ENCODE measurements around the gene VPS39. TPM values are rescaled to one million over a fixed set of nuclear protein-coding genes. Genes with fewer than 3 reads are reported as not detected.

The VPS39 gene
- total and polyA plus RNA-seq, 2 of the 8 experiments (the other 6 are each of a cell fraction or from before 2014, with no cell fraction given) = 34.4 to 36.6 TPM

- no peak for TF ChIP-seq TAF7 (optimal IDR thresholded peaks at IDR 0.05; ENCODE audit: borderline replicate concordance, low read depth, low read length)
- Histone ChIP-seq H3K14ac (ENCODE audit: insufficient read length) (no peak overlapping the region), H3K9ac (replicated peaks in 1 of 4; ENCODE audit: extremely low read depth in 1 of 4, low read depth in 3 of 4, low read length in 3 of 4) (no peak overlapping the region), H3K79me2 (ENCODE audit: control insufficient read depth in 1 of 2, insufficient read depth in 2 of 2, low read length in 2 of 2) (no peaks in the 10 kb centered on the region), H2BK120ac (replicated peaks; ENCODE audit: low read depth, low read length) (no peak overlapping the region), H3K36me3 (ENCODE audit: control insufficient read depth in 2 of 4, insufficient read depth in 4 of 4, low read length in 3 of 4) (no peaks in the 10 kb centered on the region), H3K79me1 (ENCODE audit: low read depth, low read length) (no peaks in the 10 kb centered on the region), H3K27ac (ENCODE audit: low read depth, low read length) (no peak overlapping the region), H3K18ac (ENCODE audit: extremely low read depth, low read length) (no peak overlapping the region), H4K20me1 (replicated peaks in 1 of 2; ENCODE audit: control insufficient read depth in 1 of 2, insufficient read depth in 2 of 2, low read length in 2 of 2) (no peaks in the 10 kb centered on the region), H2AFZ (ENCODE audit: low read length) (no peak overlapping the region), H3K23ac (ENCODE audit: insufficient read length) (no peak overlapping the region), H2BK20ac (ENCODE audit: low read length) (no peak overlapping the region), H2BK5ac (ENCODE audit: low read depth, low read length) (no peak overlapping the region), H3K56ac (replicated peaks; ENCODE audit: insufficient read length, low read depth, low read length) (no peak overlapping the region), H3K23me2 (ENCODE audit: low read depth, low read length) (no peaks in the 10 kb centered on the region), H4K8ac (ENCODE audit: extremely low read depth, insufficient read depth, low read length) (no peak overlapping the region), H3K4me3 (ENCODE audit: extremely low read depth in 1 of 4, insufficient read depth in 2 of 4, low read depth in 3 of 4, low read length in 4 of 4) (no peak overlapping the region), H3K4ac (replicated peaks; ENCODE audit: insufficient read length, low read depth, low read length) (no peak overlapping the region), H3K27me3 (replicated peaks in 1 of 4; ENCODE audit: control insufficient read depth in 3 of 4, extremely low read depth in 1 of 4, insufficient read depth in 3 of 4, low read length in 3 of 4) (no peaks in the 10 kb centered on the region), H4K91ac (replicated peaks; ENCODE audit: insufficient read length, low read length) (no peak overlapping the region), H2BK12ac (ENCODE audit: low read depth, low read length) (no peak overlapping the region), H3K4me2 (ENCODE audit: insufficient read depth in 1 of 2, low read depth in 2 of 2, low read length in 2 of 2) (no peak overlapping the region), H2BK15ac (ENCODE audit: low read length) (no peak overlapping the region), H4K5ac (ENCODE audit: insufficient read length, low read depth, low read length) (no peak overlapping the region), H2AK5ac (ENCODE audit: low read depth, low read length) (no peak overlapping the region), H3K4me1 (replicated peaks in 1 of 4; ENCODE audit: control insufficient read depth in 3 of 4, insufficient read depth in 4 of 4, low read length in 3 of 4) (peaks cover 0 to 7% (median 4%) of the 10 kb centered on the region in 4 experiments; a peak in 3 of 7 replicates), H3K9me3 (ENCODE audit: insufficient read depth in 2 of 2, low read depth in 1 of 2, low read length in 1 of 2) (no peaks in the 10 kb centered on the region)
- POLR2A ChIA-PET (ENCODE audit: partially characterized antibody) = no interaction called here
- CTCF ChIA-PET (ENCODE audit: partially characterized antibody) = interaction anchor here (0.6 to 4.2 kb wide), 6 partner anchors 10 to 248 kb away, joined by 3 to 24 read pairs (median 3); no protein-coding TSS in a partner anchor
- FAIRE-seq = no peak
- WGBS, 2 experiments (ENCODE audit: extremely low coverage in 1 of 2, insufficient coverage in 1 of 2, insufficient read length in 1 of 2, insufficient replicate concordance in 2 of 2, low coverage in 1 of 2, low lambda C conversion rate in 2 of 2, missing lambda C conversion rate in 1 of 2) = 81% methylated on average over 6 of the region's 6 CpGs; no CpG with 5 or more reads in 1 of the 2 experiments
- no peak for DNase-seq (ENCODE audit: low read depth in 1 of 2, low spot score in 2 of 2)
Measured at GRCh38 chr15:42128476-42128875, 79.6 kb downstream of the VPS39 start.
